ENCODE results near the gene ALS2CL. TPM values are rescaled to one million over a fixed set of nuclear protein-coding genes. Genes with fewer than 3 reads are reported as not detected.

Gene ALS2CL
- total RNA-seq, 1 experiment from 2014 or later, result 4.9 TPM

DNA sequence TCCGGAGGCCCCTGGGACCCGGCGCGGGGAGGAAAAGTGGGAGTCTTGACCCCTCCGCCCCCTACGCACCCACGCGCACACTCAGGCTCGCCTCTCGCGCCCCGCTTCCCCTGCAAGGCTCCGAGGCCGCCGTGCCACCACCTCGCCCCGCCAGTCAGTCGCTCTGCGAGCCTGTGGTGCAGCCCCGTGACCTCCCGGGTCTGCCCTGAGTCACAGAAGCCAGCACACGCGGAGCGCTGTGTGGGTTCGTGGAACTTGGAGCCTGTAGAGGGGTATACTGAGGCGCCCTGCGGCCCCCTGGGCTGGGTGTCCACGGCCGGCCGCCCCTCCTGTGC is 380 bp upstream of the ALS2CL start:
- H3K4me3 Mint-ChIP-seq, result peak overlapping the region in 1 of 2 experiments; percentile 38; a peak in 3 of 5 replicates
- Histone ChIP-seq H3K56ac (ENCODE audit: insufficient read length, low read depth, low read length) (no peak overlapping the region), H3K4ac (ENCODE audit: low read depth, low read length) (no peak overlapping the region), H3K18ac (ENCODE audit: insufficient read length, low read depth, low read length) (no peak overlapping the region), H4K20me1 (ENCODE audit: control insufficient read depth, insufficient read depth, insufficient read length) (no peaks in the 10 kb centered on the region), H3K79me2 (ENCODE audit: insufficient read depth, low read length) (no peaks in the 10 kb centered on the region), H2BK5ac (ENCODE audit: insufficient read length, low read length) (no peak overlapping the region), H3K27ac (ENCODE audit: insufficient read length, low read depth, low read length) (no peak overlapping the region), H3T11ph (ENCODE audit: low read length) (no peak overlapping the region), H2AFZ (ENCODE audit: low read length) (no peak overlapping the region), H3K9ac (ENCODE audit: extremely low read depth, insufficient read length, low read length) (no peak overlapping the region), H2BK20ac (ENCODE audit: low read depth, low read length, poor library complexity, severe bottlenecking) (no peak overlapping the region), H2AK5ac (ENCODE audit: insufficient read length, low read length) (no peak overlapping the region), H2BK120ac (ENCODE audit: low read depth, low read length, poor library complexity, severe bottlenecking) (no peak overlapping the region), H2BK15ac (ENCODE audit: low read depth, low read length) (no peak overlapping the region), H3K79me1 (ENCODE audit: insufficient read depth, low read depth, low read length, poor library complexity, severe bottlenecking) (no peaks in the 10 kb centered on the region), H3K14ac (ENCODE audit: insufficient read depth, low read length) (no peak overlapping the region), H4K5ac (ENCODE audit: insufficient read length, low read depth, low read length) (no peak overlapping the region), H3K4me1 (ENCODE audit: insufficient read depth, low read length) (no peaks in the 10 kb centered on the region; the same call in 1 of the 2 replicates), H4K91ac (ENCODE audit: insufficient read length, low read depth, low read length) (no peak overlapping the region), H3K27me3 (ENCODE audit: insufficient read depth, low read length) (peaks cover 4% of the 10 kb centered on the region; the same call in 1 of the 2 replicates), H3K23ac (ENCODE audit: insufficient read length, low read depth, low read length) (no peak overlapping the region), H2BK12ac (ENCODE audit: insufficient read length, low read depth, low read length) (no peak overlapping the region), H3K23me2 (ENCODE audit: insufficient read length, low read depth, low read length, poor library complexity, severe bottlenecking) (peaks cover 8% of the 10 kb centered on the region), H3K4me2 (ENCODE audit: insufficient read depth, insufficient read length, low read length) (peak overlapping the region; percentile 65), H3K9me3 (ENCODE audit: control insufficient read depth, low read depth, low read length) (no peaks in the 10 kb centered on the region), H4K8ac (replicated peaks; ENCODE audit: insufficient read length, low read depth, low read length) (no peak overlapping the region)
- no peaks in the 10 kb centered on the region; a peak in 1 of 7 replicates for H3K36me3 Mint-ChIP-seq (ENCODE audit: insufficient read depth in 1 of 3, low read depth in 3 of 3)
- no peak for DNase-seq
- H3K27ac Mint-ChIP-seq, result no peak overlapping the region
- peaks cover 14 to 17% of the 10 kb centered on the region in 2 experiments for H3K4me1 Mint-ChIP-seq
- no peaks in the 10 kb centered on the region for H3K9me3 Mint-ChIP-seq
- peaks cover 39% of the 10 kb centered on the region for H3K27me3 Mint-ChIP-seq (ENCODE audit: low read depth)
- TF ChIP-seq, protein P1, sequence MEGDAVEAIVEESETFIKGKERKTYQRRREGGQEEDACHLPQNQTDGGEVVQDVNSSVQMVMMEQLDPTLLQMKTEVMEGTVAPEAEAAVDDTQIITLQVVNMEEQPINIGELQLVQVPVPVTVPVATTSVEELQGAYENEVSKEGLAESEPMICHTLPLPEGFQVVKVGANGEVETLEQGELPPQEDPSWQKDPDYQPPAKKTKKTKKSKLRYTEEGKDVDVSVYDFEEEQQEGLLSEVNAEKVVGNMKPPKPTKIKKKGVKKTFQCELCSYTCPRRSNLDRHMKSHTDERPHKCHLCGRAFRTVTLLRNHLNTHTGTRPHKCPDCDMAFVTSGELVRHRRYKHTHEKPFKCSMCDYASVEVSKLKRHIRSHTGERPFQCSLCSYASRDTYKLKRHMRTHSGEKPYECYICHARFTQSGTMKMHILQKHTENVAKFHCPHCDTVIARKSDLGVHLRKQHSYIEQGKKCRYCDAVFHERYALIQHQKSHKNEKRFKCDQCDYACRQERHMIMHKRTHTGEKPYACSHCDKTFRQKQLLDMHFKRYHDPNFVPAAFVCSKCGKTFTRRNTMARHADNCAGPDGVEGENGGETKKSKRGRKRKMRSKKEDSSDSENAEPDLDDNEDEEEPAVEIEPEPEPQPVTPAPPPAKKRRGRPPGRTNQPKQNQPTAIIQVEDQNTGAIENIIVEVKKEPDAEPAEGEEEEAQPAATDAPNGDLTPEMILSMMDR (conservative IDR thresholded peaks at IDR 0.05), result no peak
- WGBS (ENCODE audit: extremely low coverage, insufficient read length, low lambda C conversion rate), result no CpG with 5 or more reads among the region's 30 CpGs
